GM23248 (cell line): ENCODE measurements around the gene TAOK3.
"Not testable (repeated sequence)": the region's sequence is repeated elsewhere in the genome, so short reads cannot be mapped to it uniquely, and the experiment has no call there.

Experiments
- EZH2 ChIP-seq: fragments of 200-600 bp; sonication (generic); IDR thresholded peaks from 2 replicates; pipeline ENCODE4 v1.6.1; 2018; ENCODE audit warnings: antibody characterized with exemption, mild to moderate bottlenecking; ENCODE audit not compliant: insufficient read depth, poor library complexity, severe bottlenecking
- EZH2phosphoT487 ChIP-seq: fragments of 200-600 bp; sonication (generic); IDR thresholded peaks from 2 replicates; pipeline ENCODE4 v1.6.1; 2018; ENCODE audit warnings: antibody characterized with exemption, moderate library complexity, mild to moderate bottlenecking, low read depth; ENCODE audit not compliant: insufficient read depth

- TF ChIP-seq EZH2phosphoT487, EZH2: not testable (repeated sequence)
Observed at GRCh38 chr12:118408241-118408640, 35.5 kb upstream of the TAOK3 start.
